ENCODE data around the gene ANXA6. TPM values are rescaled to one million over a fixed set of nuclear protein-coding genes. Genes with fewer than 3 reads are reported as not detected.

The ANXA6 gene
- polyA plus RNA-seq, 1 of the 3 experiments (the other 2 are of a cell fraction), result 87.5 TPM

- no peak for TF ChIP-seq USF2 (IDR thresholded peaks at IDR 0.05; ENCODE audit: borderline replicate concordance, low read depth, low read length)
Measured at GRCh38 chr5:151113651-151114050, 43.9 kb downstream of the ANXA6 start (continued).

DNA sequence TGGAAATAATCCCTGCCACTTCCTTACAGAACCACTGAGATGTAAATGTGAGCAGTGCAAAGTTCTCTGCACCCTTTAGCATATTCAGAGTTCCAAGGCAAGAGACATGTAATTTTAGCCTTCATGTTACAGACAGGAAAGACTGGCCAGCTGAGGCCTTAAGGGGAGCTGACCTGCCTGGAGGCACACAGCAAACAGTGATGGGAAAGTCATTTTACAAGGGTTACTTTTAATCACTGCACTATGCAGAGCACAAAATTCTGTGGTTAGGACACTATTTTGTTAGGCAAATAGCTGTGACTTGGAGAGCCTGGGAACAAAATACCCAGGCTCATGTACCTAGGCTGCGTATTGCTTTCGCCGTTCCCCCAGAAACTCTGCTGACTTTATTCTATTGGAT lies 46.6 kb downstream of the ANXA6 start:
- no peaks in the 10 kb centered on the region for H3K9me3 ChIP-seq
- H3K27ac ChIP-seq (ENCODE audit: low read depth in 2 of 2, low read length in 1 of 2), result no peak overlapping the region
- no peaks in the 10 kb centered on the region for H3K27me3 ChIP-seq (ENCODE audit: insufficient read depth)
- DNase-seq, result no peak
- 97% methylated on average over 3 of the region's 3 CpGs for WGBS (ENCODE audit: low lambda C conversion rate)
- no peak overlapping the region for H2AFZ ChIP-seq (ENCODE audit: low read depth)
- TF ChIP-seq, protein P1, sequence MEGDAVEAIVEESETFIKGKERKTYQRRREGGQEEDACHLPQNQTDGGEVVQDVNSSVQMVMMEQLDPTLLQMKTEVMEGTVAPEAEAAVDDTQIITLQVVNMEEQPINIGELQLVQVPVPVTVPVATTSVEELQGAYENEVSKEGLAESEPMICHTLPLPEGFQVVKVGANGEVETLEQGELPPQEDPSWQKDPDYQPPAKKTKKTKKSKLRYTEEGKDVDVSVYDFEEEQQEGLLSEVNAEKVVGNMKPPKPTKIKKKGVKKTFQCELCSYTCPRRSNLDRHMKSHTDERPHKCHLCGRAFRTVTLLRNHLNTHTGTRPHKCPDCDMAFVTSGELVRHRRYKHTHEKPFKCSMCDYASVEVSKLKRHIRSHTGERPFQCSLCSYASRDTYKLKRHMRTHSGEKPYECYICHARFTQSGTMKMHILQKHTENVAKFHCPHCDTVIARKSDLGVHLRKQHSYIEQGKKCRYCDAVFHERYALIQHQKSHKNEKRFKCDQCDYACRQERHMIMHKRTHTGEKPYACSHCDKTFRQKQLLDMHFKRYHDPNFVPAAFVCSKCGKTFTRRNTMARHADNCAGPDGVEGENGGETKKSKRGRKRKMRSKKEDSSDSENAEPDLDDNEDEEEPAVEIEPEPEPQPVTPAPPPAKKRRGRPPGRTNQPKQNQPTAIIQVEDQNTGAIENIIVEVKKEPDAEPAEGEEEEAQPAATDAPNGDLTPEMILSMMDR (IDR thresholded peaks at IDR 0.05), result no peak
- TF ChIP-seq MAX (IDR thresholded peaks at IDR 0.05; ENCODE audit: low read depth) (no peak), NFIC (IDR thresholded peaks at IDR 0.05; ENCODE audit: borderline replicate concordance) (no peak), EP300 (IDR thresholded peaks at IDR 0.05; ENCODE audit: borderline replicate concordance in 1 of 2, low read depth in 1 of 2, low read length in 1 of 2) (no peak), YY1 (IDR thresholded peaks at IDR 0.05; ENCODE audit: low read depth) (no peak)
- no peak overlapping the region for H3K4me3 ChIP-seq (ENCODE audit: low read depth in 2 of 2, low read length in 1 of 2)
- H3K36me3 ChIP-seq (replicated peaks in 1 of 2; ENCODE audit: control insufficient read depth in 1 of 2, insufficient read depth in 2 of 2, low read length in 1 of 2), result peaks cover 30 to 32% of the 10 kb centered on the region in 2 experiments
- H3K9ac ChIP-seq, result no peak overlapping the region
- H3F3A ChIP-seq (replicated peaks; ENCODE audit: insufficient read depth), result peaks cover 7% of the 10 kb centered on the region
- H3K4me2 ChIP-seq, result no peak overlapping the region
- no peaks in the 10 kb centered on the region for H3K9me2 ChIP-seq
- no peaks in the 10 kb centered on the region for H3K79me2 ChIP-seq (ENCODE audit: insufficient read depth)
- H4K20me1 ChIP-seq (ENCODE audit: insufficient read depth), result no peaks in the 10 kb centered on the region
- H3K4me1 ChIP-seq (ENCODE audit: control insufficient read depth in 1 of 2, insufficient read depth in 2 of 2, low read depth in 1 of 2, low read length in 1 of 2), result peaks cover 0 to 3% of the 10 kb centered on the region in 2 experiments; a peak in 1 of 4 replicates
- ChIA-PET CTCF (interaction anchor here (1.6 to 16.3 kb wide), 3 partner anchors 18 to 109 kb away, joined by 4 to 441 read pairs (median 116); no protein-coding TSS in a partner anchor), POLR2A (no interaction called here)

- Histone ChIP-seq H3K27ac (ENCODE audit: low read depth in 2 of 2, low read length in 1 of 2) (no peak overlapping the region), H3K9ac (no peak overlapping the region), H3K9me2 (no peaks in the 10 kb centered on the region), H3K9me3 (no peaks in the 10 kb centered on the region), H3K4me1 (ENCODE audit: control insufficient read depth in 1 of 2, insufficient read depth in 2 of 2, low read depth in 1 of 2, low read length in 1 of 2) (peaks cover 0 to 3% of the 10 kb centered on the region in 2 experiments; a peak in 1 of 4 replicates), H3K4me3 (ENCODE audit: low read depth in 2 of 2, low read length in 1 of 2) (no peak overlapping the region), H3K36me3 (replicated peaks in 1 of 2; ENCODE audit: control insufficient read depth in 1 of 2, insufficient read depth in 2 of 2, low read length in 1 of 2) (peaks cover 30 to 32% of the 10 kb centered on the region in 2 experiments), H4K20me1 (ENCODE audit: insufficient read depth) (no peaks in the 10 kb centered on the region), H3F3A (replicated peaks; ENCODE audit: insufficient read depth) (peaks cover 3% of the 10 kb centered on the region), H3K4me2 (no peak overlapping the region), H2AFZ (ENCODE audit: low read depth) (no peak overlapping the region), H3K27me3 (ENCODE audit: insufficient read depth) (no peaks in the 10 kb centered on the region), H3K79me2 (ENCODE audit: insufficient read depth) (no peaks in the 10 kb centered on the region)
- no peak for DNase-seq
- 92% methylated on average over 11 of the region's 11 CpGs for WGBS (ENCODE audit: low lambda C conversion rate)
- ChIA-PET CTCF (interaction anchor here (1.0 to 16.3 kb wide), 5 partner anchors 8 to 108 kb away, joined by 3 to 441 read pairs (median 4); no protein-coding TSS in a partner anchor), POLR2A (no interaction called here)
- TF ChIP-seq FOXM1 (IDR thresholded peaks at IDR 0.05; ENCODE audit: low read depth) (no peak), SIN3A (IDR thresholded peaks at IDR 0.05; ENCODE audit: borderline replicate concordance, low read depth, low read length) (no peak), NFIC (IDR thresholded peaks at IDR 0.05; ENCODE audit: borderline replicate concordance) (no peak), POLR2AphosphoS5 (IDR thresholded peaks at IDR 0.05; ENCODE audit: low read depth, low read length) (no peak), FOXJ3 (CRISPR knock-in tag; IDR thresholded peaks at IDR 0.05) (no peak), RAD21 (IDR thresholded peaks at IDR 0.05; ENCODE audit: low read length) (no peak), EP300 (IDR thresholded peaks at IDR 0.05; ENCODE audit: borderline replicate concordance in 1 of 2, low read depth in 1 of 2, low read length in 1 of 2) (no peak), NRF1 (IDR thresholded peaks at IDR 0.05; ENCODE audit: low read depth, low read length) (no peak), RFX5 (IDR thresholded peaks at IDR 0.05; ENCODE audit: low read length) (no peak), REST (IDR thresholded peaks at IDR 0.05; ENCODE audit: low read depth, low read length) (no peak), CHD2 (IDR thresholded peaks at IDR 0.05; ENCODE audit: low read length, partially characterized antibody) (no peak), RCOR1 (IDR thresholded peaks at IDR 0.05; ENCODE audit: low read length) (no peak), YY1 (IDR thresholded peaks at IDR 0.05; ENCODE audit: low read depth) (no peak), PBX3 (IDR thresholded peaks at IDR 0.05) (no peak)
Measured at GRCh38 chr5:151110122-151110681, 47.4 kb downstream of the ANXA6 start.

Measured in SK-N-SH (cell line).